ENCODE data around the gene CENPO.

The CENPO gene

DNA sequence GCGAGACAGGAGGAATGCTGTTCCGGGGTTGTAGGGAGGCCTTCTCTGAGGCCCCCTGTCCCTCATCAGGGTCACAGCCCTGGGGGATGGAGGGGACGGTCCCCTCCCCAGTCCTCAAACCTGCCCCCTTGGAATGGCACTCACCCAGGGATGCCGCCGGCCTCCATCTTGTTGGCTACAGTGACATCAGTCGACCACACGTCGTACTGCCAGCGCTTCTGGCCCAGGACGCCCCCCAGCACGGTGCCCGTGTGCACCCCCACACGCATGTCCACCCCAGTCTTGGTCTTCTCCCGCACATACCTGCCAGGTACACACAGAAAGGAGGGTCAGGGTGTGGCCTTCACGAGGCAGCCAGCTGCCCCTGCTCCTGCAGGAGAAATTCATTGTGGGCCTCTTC is 46.5 kb downstream of the CENPO start:
- Histone ChIP-seq H3K36me3 (ENCODE audit: control insufficient read depth in 2 of 2, insufficient read depth in 2 of 2, low read length in 2 of 2) (peaks cover 3 to 4% of the 10 kb centered on the region in 2 donors), H3K27ac (ENCODE audit: low read length) (no peak overlapping the region), H3K9ac (ENCODE audit: low read length in 2 of 2) (no peak overlapping the region), H3K4me3 (ENCODE audit: low read length in 2 of 2) (no peak overlapping the region), H3K4me1 (ENCODE audit: control insufficient read depth, insufficient read depth, low read length) (no peaks in the 10 kb centered on the region), H3K27me3 (ENCODE audit: control insufficient read depth in 1 of 2, insufficient read depth in 2 of 2, low read length in 2 of 2) (no peaks in the 10 kb centered on the region), H3K9me3 (ENCODE audit: control insufficient read depth in 2 of 2, low read length in 2 of 2) (no peaks in the 10 kb centered on the region)

DNA sequence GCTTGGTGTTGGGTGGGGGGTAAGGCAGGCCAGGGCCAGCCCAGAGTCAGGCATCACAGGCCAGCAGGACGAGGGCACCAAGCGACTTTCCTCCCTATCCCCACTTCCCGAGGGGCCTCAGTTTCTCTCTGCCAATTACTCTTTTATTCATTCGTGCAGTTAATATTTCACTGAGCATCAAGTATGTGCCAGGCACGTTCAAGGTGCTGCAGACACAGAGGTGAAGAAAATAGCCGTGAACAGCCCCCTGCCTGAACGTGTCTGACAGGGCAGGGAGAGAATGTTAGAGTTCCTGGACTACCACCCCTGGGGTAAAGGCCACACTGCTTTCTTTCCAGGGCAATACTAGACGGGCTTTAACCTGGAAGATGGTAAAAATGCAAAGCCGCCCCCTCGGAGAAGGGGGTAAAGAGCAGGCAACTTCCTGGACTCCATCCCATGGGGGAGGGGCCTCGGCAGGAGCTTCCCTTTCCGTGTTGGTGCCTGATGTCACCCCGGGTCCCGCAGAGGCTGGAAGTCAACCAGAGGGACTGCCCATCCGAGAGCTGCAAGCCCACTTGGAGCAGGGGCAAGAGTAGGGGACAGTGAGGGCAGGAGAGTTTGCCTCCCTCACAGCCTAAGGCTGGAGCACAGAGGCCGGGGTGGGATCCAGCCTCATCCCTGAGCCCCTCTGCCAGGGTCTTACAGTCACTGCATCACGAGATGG is 47.1 kb downstream of the CENPO start:
- Histone ChIP-seq H3K27ac (ENCODE audit: low read length) (no peak overlapping the region), H3K4me3 (ENCODE audit: low read length in 2 of 2) (no peak overlapping the region), H3K36me3 (ENCODE audit: control insufficient read depth in 2 of 2, insufficient read depth in 2 of 2, low read length in 2 of 2) (peaks cover 3% of the 10 kb centered on the region in 2 donors)

GRCh38 chr2:24840962-24841945 is 48.0 kb downstream of the CENPO start:
- no peaks in the 10 kb centered on the region for H3K4me1 ChIP-seq (ENCODE audit: control insufficient read depth, insufficient read depth, low read length)
- no peak overlapping the region for H3K4me3 ChIP-seq (ENCODE audit: low read length in 2 of 2)
- H3K36me3 ChIP-seq (ENCODE audit: control insufficient read depth in 2 of 2, insufficient read depth in 2 of 2, low read length in 2 of 2) = peaks cover 1 to 3% of the 10 kb centered on the region in 2 donors
- no peak overlapping the region for H3K27ac ChIP-seq (ENCODE audit: low read length)
- H3K9ac ChIP-seq (ENCODE audit: low read length in 2 of 2) = no peak overlapping the region
- no peaks in the 10 kb centered on the region for H3K9me3 ChIP-seq (ENCODE audit: control insufficient read depth in 2 of 2, low read length in 2 of 2)
- no peaks in the 10 kb centered on the region for H3K27me3 ChIP-seq (ENCODE audit: control insufficient read depth in 1 of 2, insufficient read depth in 2 of 2, low read length in 2 of 2)

More for the DNA sequence above, 47.1 kb downstream of the CENPO start:
- Histone ChIP-seq H3K9ac (ENCODE audit: low read length in 2 of 2) (no peak overlapping the region), H3K4me1 (ENCODE audit: control insufficient read depth, insufficient read depth, low read length) (no peaks in the 10 kb centered on the region), H3K27me3 (ENCODE audit: control insufficient read depth in 1 of 2, insufficient read depth in 2 of 2, low read length in 2 of 2) (no peaks in the 10 kb centered on the region), H3K9me3 (ENCODE audit: control insufficient read depth in 2 of 2, low read length in 2 of 2) (no peaks in the 10 kb centered on the region)

- Histone ChIP-seq H3K9me3 (ENCODE audit: control insufficient read depth in 2 of 2, low read length in 2 of 2) (no peaks in the 10 kb centered on the region), H3K36me3 (ENCODE audit: control insufficient read depth in 2 of 2, insufficient read depth in 2 of 2, low read length in 2 of 2) (no peaks in the 10 kb centered on the region), H3K27me3 (ENCODE audit: control insufficient read depth in 1 of 2, insufficient read depth in 2 of 2, low read length in 2 of 2) (no peaks in the 10 kb centered on the region), H3K9ac (ENCODE audit: low read length in 2 of 2) (no peak overlapping the region), H3K4me1 (ENCODE audit: control insufficient read depth, insufficient read depth, low read length) (no peaks in the 10 kb centered on the region), H3K4me3 (ENCODE audit: low read length in 2 of 2) (no peak overlapping the region), H3K27ac (ENCODE audit: low read length) (no peak overlapping the region)
Measured at GRCh38 chr2:24842081-24843050, 49.1 kb downstream of the CENPO start.

DNA sequence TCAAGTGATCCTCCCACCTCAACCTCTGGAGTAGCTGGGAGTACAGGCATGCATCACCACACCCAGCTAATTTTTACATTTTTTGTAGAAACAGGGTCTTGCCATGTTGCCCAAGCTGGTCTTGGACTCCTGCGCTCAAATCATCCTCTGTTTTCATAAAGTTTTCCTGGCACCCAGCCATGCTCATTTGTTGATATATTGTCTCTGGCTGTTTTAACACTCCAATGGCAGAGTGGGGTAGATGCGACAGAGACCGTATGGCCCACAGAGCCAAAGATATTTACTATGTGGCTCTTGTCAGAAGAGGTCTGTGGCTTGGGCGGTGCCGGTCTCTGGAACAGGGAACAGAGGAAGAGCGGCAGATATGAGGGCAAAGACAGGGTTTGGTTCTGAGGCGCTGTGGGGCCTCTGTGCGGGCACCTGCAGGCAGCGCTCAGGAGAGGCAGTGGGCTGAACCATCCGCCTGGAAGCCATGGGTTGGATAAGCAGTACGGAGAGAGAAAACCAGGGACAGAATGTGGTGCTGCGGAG is 50.2 kb downstream of the CENPO start:
- no peak overlapping the region for H3K4me3 ChIP-seq (ENCODE audit: low read length in 2 of 2)
- no peak overlapping the region for H3K27ac ChIP-seq (ENCODE audit: low read length)
- no peaks in the 10 kb centered on the region for H3K27me3 ChIP-seq (ENCODE audit: control insufficient read depth in 1 of 2, insufficient read depth in 2 of 2, low read length in 2 of 2)
- H3K4me1 ChIP-seq (ENCODE audit: control insufficient read depth, insufficient read depth, low read length) = no peaks in the 10 kb centered on the region
- H3K9ac ChIP-seq (ENCODE audit: low read length in 2 of 2) = no peak overlapping the region
- H3K36me3 ChIP-seq (ENCODE audit: control insufficient read depth in 2 of 2, insufficient read depth in 2 of 2, low read length in 2 of 2) = no peaks in the 10 kb centered on the region
- H3K9me3 ChIP-seq (ENCODE audit: control insufficient read depth in 2 of 2, low read length in 2 of 2) = no peaks in the 10 kb centered on the region

- no peaks in the 10 kb centered on the region for H3K27me3 ChIP-seq (ENCODE audit: control insufficient read depth in 1 of 2, insufficient read depth in 2 of 2, low read length in 2 of 2)
- no peaks in the 10 kb centered on the region for H3K4me1 ChIP-seq (ENCODE audit: control insufficient read depth, insufficient read depth, low read length)
- no peak overlapping the region for H3K27ac ChIP-seq (ENCODE audit: low read length)
- no peaks in the 10 kb centered on the region for H3K36me3 ChIP-seq (ENCODE audit: control insufficient read depth in 2 of 2, insufficient read depth in 2 of 2, low read length in 2 of 2)
- no peaks in the 10 kb centered on the region for H3K9me3 ChIP-seq (ENCODE audit: control insufficient read depth in 2 of 2, low read length in 2 of 2)
- H3K9ac ChIP-seq (ENCODE audit: low read length in 2 of 2) = no peak overlapping the region
- no peak overlapping the region for H3K4me3 ChIP-seq (ENCODE audit: low read length in 2 of 2)
Measured at GRCh38 chr2:24844023-24844685, 50.9 kb downstream of the CENPO start.

GRCh38 chr2:24845691-24846090 is 52.5 kb downstream of the CENPO start:
- Histone ChIP-seq H3K4me3 (ENCODE audit: low read length in 2 of 2) (no peak overlapping the region), H3K4me1 (ENCODE audit: control insufficient read depth, insufficient read depth, low read length) (no peaks in the 10 kb centered on the region), H3K9me3 (ENCODE audit: control insufficient read depth in 2 of 2, low read length in 2 of 2) (no peaks in the 10 kb centered on the region), H3K27me3 (ENCODE audit: control insufficient read depth in 1 of 2, insufficient read depth in 2 of 2, low read length in 2 of 2) (no peaks in the 10 kb centered on the region), H3K27ac (ENCODE audit: low read length) (no peak overlapping the region), H3K36me3 (ENCODE audit: control insufficient read depth in 2 of 2, insufficient read depth in 2 of 2, low read length in 2 of 2) (no peaks in the 10 kb centered on the region), H3K9ac (ENCODE audit: low read length in 2 of 2) (no peak overlapping the region)

- Histone ChIP-seq H3K4me3 (ENCODE audit: low read length in 2 of 2) (no peak overlapping the region), H3K36me3 (ENCODE audit: control insufficient read depth in 2 of 2, insufficient read depth in 2 of 2, low read length in 2 of 2) (no peaks in the 10 kb centered on the region), H3K4me1 (ENCODE audit: control insufficient read depth, insufficient read depth, low read length) (peaks cover 8% of the 10 kb centered on the region), H3K9me3 (ENCODE audit: control insufficient read depth in 2 of 2, low read length in 2 of 2) (no peaks in the 10 kb centered on the region), H3K27ac (ENCODE audit: low read length) (no peak overlapping the region), H3K9ac (ENCODE audit: low read length in 2 of 2) (no peak overlapping the region), H3K27me3 (ENCODE audit: control insufficient read depth in 1 of 2, insufficient read depth in 2 of 2, low read length in 2 of 2) (no peaks in the 10 kb centered on the region)
Measured at GRCh38 chr2:24850944-24851343, 57.7 kb downstream of the CENPO start.

GRCh38 chr2:24852026-24852425 is 58.8 kb downstream of the CENPO start:
- Histone ChIP-seq H3K36me3 (ENCODE audit: control insufficient read depth in 2 of 2, insufficient read depth in 2 of 2, low read length in 2 of 2) (no peaks in the 10 kb centered on the region), H3K4me1 (ENCODE audit: control insufficient read depth, insufficient read depth, low read length) (peaks cover 17% of the 10 kb centered on the region), H3K9ac (ENCODE audit: low read length in 2 of 2) (no peak overlapping the region), H3K27me3 (ENCODE audit: control insufficient read depth in 1 of 2, insufficient read depth in 2 of 2, low read length in 2 of 2) (no peaks in the 10 kb centered on the region), H3K9me3 (ENCODE audit: control insufficient read depth in 2 of 2, low read length in 2 of 2) (no peaks in the 10 kb centered on the region), H3K4me3 (ENCODE audit: low read length in 2 of 2) (no peak overlapping the region), H3K27ac (ENCODE audit: low read length) (no peak overlapping the region)

Data from stomach smooth muscle (tissue), 2 donors.